ENCODE measurements around the gene ZNF267. TPM values are rescaled to one million over a fixed set of nuclear protein-coding genes. Genes with fewer than 3 reads are reported as not detected.

ZNF267 gene
- total RNA-seq, 2 donors from 2014 or later: 12.9 to 14.9 TPM

GRCh38 chr16:31875112-31875803 is 1.7 kb downstream of the ZNF267 start:
- Histone ChIP-seq H3K27ac (peak overlapping the region; percentile 90), H3K9me3 (no peaks in the 10 kb centered on the region), H3K4me3 (peak overlapping the region; percentile 94), H3K4me1 (peaks cover 10% of the 10 kb centered on the region), H3K36me3 (no peaks in the 10 kb centered on the region), H3K9ac (ENCODE audit: low read depth in 2 of 2, low read length in 2 of 2) (peak overlapping the region; percentile 36 to 96), H3K27me3 (no peaks in the 10 kb centered on the region)
- intact Hi-C loops (cut with DNase I): no loop called here
- no peak for DNase-seq
- no peak for TF ChIP-seq CTCF (IDR thresholded peaks at IDR 0.05)

- no peak for TF ChIP-seq CTCF (IDR thresholded peaks at IDR 0.05)
- intact Hi-C loops (cut with DNase I): no loop called here
- Histone ChIP-seq H3K9me3 (no peaks in the 10 kb centered on the region), H3K4me3 (no peak overlapping the region), H3K27me3 (no peaks in the 10 kb centered on the region), H3K4me1 (peaks cover 16% of the 10 kb centered on the region), H3K27ac (peak overlapping the region; percentile 90), H3K9ac (ENCODE audit: low read depth in 2 of 2, low read length in 2 of 2) (no peak overlapping the region), H3K36me3 (no peaks in the 10 kb centered on the region)
- DNase-seq: no peak
Measured at GRCh38 chr16:31875928-31876547, 2.4 kb downstream of the ZNF267 start.

GRCh38 chr16:31876951-31877828 is 3.6 kb downstream of the ZNF267 start:
- TF ChIP-seq CTCF (IDR thresholded peaks at IDR 0.05): no peak
- Histone ChIP-seq H3K36me3 (no peaks in the 10 kb centered on the region), H3K27ac (peak overlapping the region; percentile 61), H3K27me3 (no peaks in the 10 kb centered on the region), H3K9me3 (no peaks in the 10 kb centered on the region), H3K4me1 (peaks cover 16% of the 10 kb centered on the region), H3K4me3 (no peak overlapping the region), H3K9ac (ENCODE audit: low read depth in 2 of 2, low read length in 2 of 2) (peak overlapping the region in 1 of 2 donors; percentile 14)
- intact Hi-C loops (cut with DNase I): no loop called here
- no peak for DNase-seq

- DNase-seq: no peak
- intact Hi-C loops (cut with DNase I): no loop called here
- Histone ChIP-seq H3K4me3 (no peak overlapping the region), H3K9ac (ENCODE audit: low read depth in 2 of 2, low read length in 2 of 2) (peak overlapping the region in 1 of 2 donors; percentile 16), H3K27ac (peak overlapping the region; percentile 7), H3K36me3 (no peaks in the 10 kb centered on the region), H3K4me1 (peaks cover 16% of the 10 kb centered on the region), H3K27me3 (no peaks in the 10 kb centered on the region), H3K9me3 (no peaks in the 10 kb centered on the region)
- no peak for TF ChIP-seq CTCF (IDR thresholded peaks at IDR 0.05)
Measured at GRCh38 chr16:31877876-31878642, 4.5 kb downstream of the ZNF267 start.

GRCh38 chr16:31879937-31880321 is 6.3 kb downstream of the ZNF267 start:
- no peaks in the 10 kb centered on the region for H3K36me3 ChIP-seq
- DNase-seq: no peak
- peak overlapping the region; percentile 48 for H3K27ac ChIP-seq
- H3K9me3 ChIP-seq: no peaks in the 10 kb centered on the region
- H3K4me3 ChIP-seq: no peak overlapping the region
- no peaks in the 10 kb centered on the region for H3K27me3 ChIP-seq
- TF ChIP-seq CTCF (IDR thresholded peaks at IDR 0.05): no peak
- no peak overlapping the region for H3K9ac ChIP-seq (ENCODE audit: low read depth in 2 of 2, low read length in 2 of 2)
- H3K4me1 ChIP-seq: peaks cover 15% of the 10 kb centered on the region
- intact Hi-C loops (cut with DNase I): no loop called here

Measured in colonic mucosa (tissue), 4 donors.